GM18909 (cell line): ENCODE data around the gene MAPK4.
A peak's percentile ranks its signal among the peaks of the same experiment; 100 is the strongest.

Experiments used
- ATAC-seq: cut with Tn5 transposase; IDR thresholded peaks from one replicate; pipeline ENCODE4 v1.9.1; 2021; ENCODE audit warnings: mild to moderate bottlenecking; ENCODE audit not compliant: unreplicated experiment, poor library complexity

The MAPK4 gene

GRCh38 chr18:50707855-50708469 is 148.1 kb downstream of the MAPK4 start:
- ATAC-seq, result no peak

GRCh38 chr18:50709193-50709592 is 149.3 kb downstream of the MAPK4 start:
- ATAC-seq, result no peak

GRCh38 chr18:50711386-50711785 is 151.5 kb downstream of the MAPK4 start:
- no peak for ATAC-seq

- no peak for ATAC-seq
Measured at GRCh38 chr18:50715919-50716318, 156.0 kb downstream of the MAPK4 start.

GRCh38 chr18:50716902-50717301 is 157.0 kb downstream of the MAPK4 start:
- no peak for ATAC-seq

GRCh38 chr18:50717563-50717962 is 157.7 kb downstream of the MAPK4 start:
- ATAC-seq, result no peak

GRCh38 chr18:50719471-50720324 is 159.8 kb downstream of the MAPK4 start:
- no peak for ATAC-seq

GRCh38 chr18:50720325-50720674 is 160.4 kb downstream of the MAPK4 start:
- no peak for ATAC-seq

- ATAC-seq, result no peak
Measured at GRCh38 chr18:50721006-50721405, 161.1 kb downstream of the MAPK4 start.

GRCh38 chr18:50721451-50722120 is 161.7 kb downstream of the MAPK4 start:
- no peak for ATAC-seq

- no peak for ATAC-seq
Measured at GRCh38 chr18:50722311-50722710, 162.4 kb downstream of the MAPK4 start.

- ATAC-seq, result no peak
Measured at GRCh38 chr18:50724751-50725151, 164.9 kb downstream of the MAPK4 start.

- peak; percentile 77 for ATAC-seq
Measured at GRCh38 chr18:50726960-50727589, 167.2 kb downstream of the MAPK4 start.

- no peak for ATAC-seq
Measured at GRCh38 chr18:50727721-50728471, 168.0 kb downstream of the MAPK4 start.

GRCh38 chr18:50729376-50729775 is 169.5 kb downstream of the MAPK4 start:
- no peak for ATAC-seq

- no peak for ATAC-seq
Measured at GRCh38 chr18:50729986-50730385, 170.1 kb downstream of the MAPK4 start.

GRCh38 chr18:50734342-50734741 is 174.5 kb downstream of the MAPK4 start:
- ATAC-seq, result no peak

GRCh38 chr18:50734886-50735285 is 175.0 kb downstream of the MAPK4 start:
- ATAC-seq, result no peak

- ATAC-seq, result no peak
Measured at GRCh38 chr18:50737127-50737526, 177.2 kb downstream of the MAPK4 start.

- no peak for ATAC-seq
Measured at GRCh38 chr18:50738098-50738757, 178.3 kb downstream of the MAPK4 start.
